Measurements from ENCODE around the gene HDAC4.

The HDAC4 gene

GRCh38 chr2:239133945-239134570, 266.8 kb downstream of the HDAC4 start:
- Histone ChIP-seq H3K27me3 (replicated peaks) (no peaks in the 10 kb centered on the region), H3K27ac (no peak overlapping the region), H3K36me3 (replicated peaks) (peaks cover 3% of the 10 kb centered on the region), H3K4me3 (ENCODE audit: low read depth, low read length) (no peak overlapping the region)
- DNase-seq, result no peak
- in situ Hi-C loops (cut with HindIII; ENCODE audit: low pct_ligation_motif_present, low sequenced_read_pairs), result no loop called here
- no peak for TF ChIP-seq CTCF (IDR thresholded peaks at IDR 0.05; ENCODE audit: low read depth, low read length, missing control alignments)

- no peaks in the 10 kb centered on the region for H3K27me3 ChIP-seq (replicated peaks)
- H3K36me3 ChIP-seq (replicated peaks), result peaks cover 3% of the 10 kb centered on the region
- no peak overlapping the region for H3K4me3 ChIP-seq (ENCODE audit: low read depth, low read length)
- in situ Hi-C loops (cut with HindIII; ENCODE audit: low pct_ligation_motif_present, low sequenced_read_pairs), result no loop called here
- DNase-seq, result no peak
- no peak for TF ChIP-seq CTCF (IDR thresholded peaks at IDR 0.05; ENCODE audit: low read depth, low read length, missing control alignments)
- no peak overlapping the region for H3K27ac ChIP-seq
Observed at GRCh38 chr2:239132786-239133185, 268.0 kb downstream of the HDAC4 start.

- no peak for DNase-seq
- Histone ChIP-seq H3K36me3 (replicated peaks) (peaks cover 3% of the 10 kb centered on the region), H3K27me3 (replicated peaks) (no peaks in the 10 kb centered on the region), H3K4me3 (ENCODE audit: low read depth, low read length) (no peak overlapping the region), H3K27ac (no peak overlapping the region)
- in situ Hi-C loops (cut with HindIII; ENCODE audit: low pct_ligation_motif_present, low sequenced_read_pairs), result no loop called here
- no peak for TF ChIP-seq CTCF (IDR thresholded peaks at IDR 0.05; ENCODE audit: low read depth, low read length, missing control alignments)
Observed at GRCh38 chr2:239132156-239132709, 268.6 kb downstream of the HDAC4 start.

GRCh38 chr2:239131521-239131920, 269.3 kb downstream of the HDAC4 start:
- Histone ChIP-seq H3K36me3 (replicated peaks) (peaks cover 3% of the 10 kb centered on the region), H3K27me3 (replicated peaks) (no peaks in the 10 kb centered on the region), H3K4me3 (ENCODE audit: low read depth, low read length) (no peak overlapping the region), H3K27ac (no peak overlapping the region)
- DNase-seq, result no peak
- in situ Hi-C loops (cut with HindIII; ENCODE audit: low pct_ligation_motif_present, low sequenced_read_pairs), result no loop called here
- TF ChIP-seq CTCF (IDR thresholded peaks at IDR 0.05; ENCODE audit: low read depth, low read length, missing control alignments), result no peak

GRCh38 chr2:239130786-239131325, 270.0 kb downstream of the HDAC4 start:
- in situ Hi-C loops (cut with HindIII; ENCODE audit: low pct_ligation_motif_present, low sequenced_read_pairs), result no loop called here
- DNase-seq, result no peak
- Histone ChIP-seq H3K4me3 (ENCODE audit: low read depth, low read length) (no peak overlapping the region), H3K27me3 (replicated peaks) (no peaks in the 10 kb centered on the region), H3K27ac (no peak overlapping the region), H3K36me3 (replicated peaks) (no peaks in the 10 kb centered on the region)
- TF ChIP-seq CTCF (IDR thresholded peaks at IDR 0.05; ENCODE audit: low read depth, low read length, missing control alignments), result no peak
